Neural progenitor cell (in vitro differentiated cells): ENCODE data around the gene KRT10.

Experiments
- EZH2 ChIP-seq: fragments of 200-600 bp; sonication (generic); IDR thresholded peaks from 2 replicates; pipeline ENCODE4 v1.6.1; 2017; ENCODE audit warnings: antibody characterized with exemption, mild to moderate bottlenecking, moderate library complexity
- TF ChIP-seq, protein P1 (sequence below): fragments of 200-600 bp; sonication (generic); IDR thresholded peaks from 2 replicates; pipeline ENCODE4 v1.5.1; 2017; ENCODE audit warnings: antibody characterized with exemption, mild to moderate bottlenecking

DNA sequence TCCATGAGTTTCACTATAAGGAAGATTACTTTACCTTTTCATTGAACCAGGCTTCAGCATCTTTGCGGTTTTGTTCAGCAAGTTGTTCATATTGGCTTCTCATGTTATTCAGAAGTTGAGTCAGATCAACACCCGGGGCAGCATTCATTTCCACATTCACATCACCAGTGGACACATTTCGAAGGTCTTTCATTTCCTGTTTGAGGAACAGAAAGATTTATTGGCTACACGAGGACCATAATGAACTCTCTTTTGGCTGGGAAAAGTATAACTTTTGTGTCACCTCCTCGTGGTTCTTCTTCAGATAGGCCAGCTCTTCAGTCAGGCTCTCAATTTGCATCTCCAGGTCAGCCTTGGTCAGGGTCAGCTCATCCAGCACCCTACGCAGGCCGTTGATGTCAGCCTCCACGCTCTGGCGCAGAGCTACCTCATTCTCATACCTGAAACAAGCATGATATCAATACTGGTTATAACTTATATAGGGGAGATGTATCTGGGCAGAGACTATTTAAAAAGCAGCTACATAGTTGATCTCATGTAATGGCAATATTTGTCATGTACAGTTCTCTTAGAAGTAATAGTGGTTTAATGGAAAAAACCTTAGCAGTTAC is 2.1 kb downstream of the KRT10 start:
- TF ChIP-seq, protein P1, sequence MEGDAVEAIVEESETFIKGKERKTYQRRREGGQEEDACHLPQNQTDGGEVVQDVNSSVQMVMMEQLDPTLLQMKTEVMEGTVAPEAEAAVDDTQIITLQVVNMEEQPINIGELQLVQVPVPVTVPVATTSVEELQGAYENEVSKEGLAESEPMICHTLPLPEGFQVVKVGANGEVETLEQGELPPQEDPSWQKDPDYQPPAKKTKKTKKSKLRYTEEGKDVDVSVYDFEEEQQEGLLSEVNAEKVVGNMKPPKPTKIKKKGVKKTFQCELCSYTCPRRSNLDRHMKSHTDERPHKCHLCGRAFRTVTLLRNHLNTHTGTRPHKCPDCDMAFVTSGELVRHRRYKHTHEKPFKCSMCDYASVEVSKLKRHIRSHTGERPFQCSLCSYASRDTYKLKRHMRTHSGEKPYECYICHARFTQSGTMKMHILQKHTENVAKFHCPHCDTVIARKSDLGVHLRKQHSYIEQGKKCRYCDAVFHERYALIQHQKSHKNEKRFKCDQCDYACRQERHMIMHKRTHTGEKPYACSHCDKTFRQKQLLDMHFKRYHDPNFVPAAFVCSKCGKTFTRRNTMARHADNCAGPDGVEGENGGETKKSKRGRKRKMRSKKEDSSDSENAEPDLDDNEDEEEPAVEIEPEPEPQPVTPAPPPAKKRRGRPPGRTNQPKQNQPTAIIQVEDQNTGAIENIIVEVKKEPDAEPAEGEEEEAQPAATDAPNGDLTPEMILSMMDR = no peak
- no peak for TF ChIP-seq EZH2
